ENCODE data around the gene MSGN1.

The MSGN1 gene

DNA sequence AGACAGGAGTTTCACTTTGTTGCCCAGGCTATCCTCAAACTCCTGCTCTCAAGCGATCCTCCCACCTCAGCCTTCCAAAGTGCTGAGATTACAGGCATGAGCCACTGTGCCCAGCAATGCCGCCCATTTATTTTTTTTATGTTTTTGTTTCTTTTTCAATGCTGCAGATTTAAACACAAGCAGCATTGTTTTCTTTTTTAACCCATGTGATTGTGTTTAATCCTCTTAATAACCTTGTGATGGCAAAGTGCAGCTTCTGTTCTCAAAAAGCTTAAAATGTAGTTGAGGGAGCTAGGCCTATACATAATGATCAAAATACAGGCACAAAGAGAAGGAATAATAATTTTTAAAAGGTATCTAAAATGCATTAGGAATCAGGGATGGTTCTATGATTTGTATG, 11.5 kb downstream of the MSGN1 start:
- no peak for DNase-seq (ENCODE audit: low read depth)
- H3K4me3 ChIP-seq (ENCODE audit: low read length): no peak overlapping the region
- TF ChIP-seq, protein P1, sequence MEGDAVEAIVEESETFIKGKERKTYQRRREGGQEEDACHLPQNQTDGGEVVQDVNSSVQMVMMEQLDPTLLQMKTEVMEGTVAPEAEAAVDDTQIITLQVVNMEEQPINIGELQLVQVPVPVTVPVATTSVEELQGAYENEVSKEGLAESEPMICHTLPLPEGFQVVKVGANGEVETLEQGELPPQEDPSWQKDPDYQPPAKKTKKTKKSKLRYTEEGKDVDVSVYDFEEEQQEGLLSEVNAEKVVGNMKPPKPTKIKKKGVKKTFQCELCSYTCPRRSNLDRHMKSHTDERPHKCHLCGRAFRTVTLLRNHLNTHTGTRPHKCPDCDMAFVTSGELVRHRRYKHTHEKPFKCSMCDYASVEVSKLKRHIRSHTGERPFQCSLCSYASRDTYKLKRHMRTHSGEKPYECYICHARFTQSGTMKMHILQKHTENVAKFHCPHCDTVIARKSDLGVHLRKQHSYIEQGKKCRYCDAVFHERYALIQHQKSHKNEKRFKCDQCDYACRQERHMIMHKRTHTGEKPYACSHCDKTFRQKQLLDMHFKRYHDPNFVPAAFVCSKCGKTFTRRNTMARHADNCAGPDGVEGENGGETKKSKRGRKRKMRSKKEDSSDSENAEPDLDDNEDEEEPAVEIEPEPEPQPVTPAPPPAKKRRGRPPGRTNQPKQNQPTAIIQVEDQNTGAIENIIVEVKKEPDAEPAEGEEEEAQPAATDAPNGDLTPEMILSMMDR (IDR thresholded peaks at IDR 0.05; ENCODE audit: insufficient read depth, low read depth, low read length, missing control alignments): no peak

DNA sequence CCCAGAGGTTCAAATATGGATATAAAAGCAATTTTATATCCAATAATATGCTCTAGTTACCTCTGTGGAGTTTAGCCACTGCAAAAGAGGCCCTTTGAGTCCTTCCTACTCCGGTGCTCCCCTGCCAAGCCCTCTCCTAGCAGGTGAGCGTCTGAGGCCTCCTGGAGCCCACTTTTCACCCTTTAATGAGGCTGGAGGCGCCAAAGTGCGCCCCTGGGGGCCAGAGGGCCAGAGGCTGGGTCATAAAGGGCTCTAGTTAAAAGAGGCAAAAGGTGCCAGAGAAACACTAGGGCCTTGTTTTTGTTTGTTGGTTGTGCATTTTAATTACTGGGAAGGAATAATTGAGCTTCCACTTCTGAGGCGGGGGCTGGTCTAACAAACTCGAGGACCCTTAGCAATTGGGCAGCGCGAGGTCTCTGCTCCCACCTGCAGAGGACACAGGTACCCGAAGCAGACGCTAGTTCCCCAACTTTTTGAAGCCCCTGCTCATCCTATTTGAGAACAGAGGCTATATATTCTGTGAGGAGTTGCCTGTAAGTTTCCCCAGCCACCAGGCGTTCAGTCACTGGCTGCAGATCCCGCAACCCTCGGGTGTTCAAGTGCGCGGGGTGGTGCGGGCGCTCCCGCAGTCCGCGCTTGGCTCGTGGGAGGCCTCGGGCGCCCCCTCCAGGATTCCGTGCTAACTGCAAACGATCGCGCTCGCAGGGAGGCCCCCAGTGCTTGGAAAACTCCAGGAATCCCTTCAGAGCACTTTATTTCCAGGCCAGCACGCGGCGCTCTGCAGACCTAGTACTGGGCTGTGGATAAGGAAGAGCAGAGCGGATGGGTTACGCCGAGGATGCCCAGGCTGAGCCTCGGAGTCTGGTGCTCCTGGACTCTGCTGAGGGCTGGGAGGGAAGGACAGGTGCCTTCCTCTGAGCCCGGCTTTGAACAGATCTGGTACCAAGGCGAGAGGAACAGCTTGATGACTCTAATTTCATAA, 14.1 kb downstream of the MSGN1 start:
- DNase-seq (ENCODE audit: low read depth): peak; percentile 85
- peak overlapping the region; percentile 17 for H3K4me3 ChIP-seq (ENCODE audit: low read length)
- TF ChIP-seq, protein P1 (IDR thresholded peaks at IDR 0.05; ENCODE audit: insufficient read depth, low read depth, low read length, missing control alignments): peak; percentile 84

DNA sequence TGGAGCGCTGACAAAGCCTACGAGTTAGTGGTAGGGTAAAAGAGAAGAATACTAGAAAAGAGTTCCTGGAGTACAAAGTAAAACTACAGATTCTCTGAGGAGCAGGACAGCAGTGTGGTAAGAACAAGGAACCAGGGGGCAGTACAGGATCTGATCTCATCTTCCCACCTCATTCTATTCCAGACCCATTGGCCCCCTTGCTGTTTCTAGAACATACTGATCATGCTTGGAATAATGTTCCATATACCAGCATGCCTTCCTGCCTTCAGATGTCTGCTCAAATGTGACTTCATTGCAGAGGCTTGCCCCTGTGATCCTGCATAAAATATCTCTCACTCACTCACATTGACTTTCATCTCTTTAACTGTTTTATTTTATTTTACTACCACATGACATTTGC, 19.3 kb downstream of the MSGN1 start:
- no peak overlapping the region for H3K4me3 ChIP-seq (ENCODE audit: low read length)
- DNase-seq (ENCODE audit: low read depth): no peak
- TF ChIP-seq, protein P1 (IDR thresholded peaks at IDR 0.05; ENCODE audit: insufficient read depth, low read depth, low read length, missing control alignments): no peak

DNA sequence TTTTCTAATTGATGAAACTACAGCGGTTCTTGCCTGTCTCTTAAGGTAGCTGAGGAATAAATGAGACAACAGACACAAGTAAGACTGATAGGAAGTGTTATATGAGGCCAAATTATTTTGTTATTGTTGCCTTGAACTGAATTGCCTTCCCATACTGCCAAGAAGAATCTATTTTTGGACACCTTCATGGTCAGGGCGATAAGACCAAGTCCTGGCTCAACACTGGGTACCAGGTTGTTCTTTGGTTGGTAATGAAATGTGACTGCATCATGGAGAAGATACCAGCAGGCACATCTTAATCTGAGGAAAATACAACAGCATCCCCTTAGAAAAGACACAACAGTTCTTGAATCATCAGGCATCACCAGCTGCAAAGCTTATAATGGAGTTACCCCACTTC, 23.7 kb downstream of the MSGN1 start:
- no peak for DNase-seq (ENCODE audit: low read depth)
- no peak overlapping the region for H3K4me3 ChIP-seq (ENCODE audit: low read length)
- TF ChIP-seq, protein P1 (IDR thresholded peaks at IDR 0.05; ENCODE audit: insufficient read depth, low read depth, low read length, missing control alignments): no peak

DNA sequence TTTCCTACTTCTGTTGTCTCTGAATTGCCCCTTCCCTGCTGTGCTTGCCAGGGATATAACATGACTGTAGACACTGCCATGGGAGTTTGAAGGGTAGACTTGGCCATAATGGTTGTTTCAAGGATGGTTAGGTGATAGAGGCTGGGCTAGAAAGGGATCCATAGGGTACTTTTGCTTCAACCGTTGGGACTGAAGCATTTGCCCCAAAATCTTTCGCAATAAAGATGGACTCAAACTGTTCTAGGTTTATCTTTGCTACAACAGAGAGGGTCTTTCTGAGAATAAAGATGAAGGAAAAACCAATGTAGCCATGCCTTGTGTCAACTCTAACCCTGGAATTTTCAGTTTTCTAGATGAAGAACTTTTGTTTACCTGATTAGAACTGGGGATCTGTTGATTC, 27.2 kb downstream of the MSGN1 start:
- TF ChIP-seq, protein P1 (IDR thresholded peaks at IDR 0.05; ENCODE audit: insufficient read depth, low read depth, low read length, missing control alignments): no peak
- DNase-seq (ENCODE audit: low read depth): no peak
- no peak overlapping the region for H3K4me3 ChIP-seq (ENCODE audit: low read length)

DNA sequence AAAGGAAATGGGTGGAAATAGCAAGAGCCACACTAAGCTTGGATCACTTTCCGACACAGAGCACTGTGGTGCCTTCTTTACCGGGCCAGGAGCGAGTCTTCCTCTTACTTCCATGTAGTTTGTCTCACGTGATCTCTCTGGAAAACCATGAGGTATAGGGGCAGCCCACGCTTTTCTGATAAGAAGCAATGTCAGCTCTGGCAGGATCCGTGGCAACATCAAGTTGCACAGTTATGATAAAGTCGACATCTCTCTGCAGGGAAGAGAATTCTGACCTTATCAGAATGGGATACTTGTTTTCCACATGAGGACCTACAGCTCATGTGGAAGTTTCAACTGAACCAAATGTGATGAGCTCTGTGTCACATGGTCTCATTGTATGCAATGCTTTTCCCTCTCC, 29.5 kb downstream of the MSGN1 start:
- TF ChIP-seq, protein P1 (IDR thresholded peaks at IDR 0.05; ENCODE audit: insufficient read depth, low read depth, low read length, missing control alignments): no peak
- no peak overlapping the region for H3K4me3 ChIP-seq (ENCODE audit: low read length)
- DNase-seq (ENCODE audit: low read depth): no peak

Measured in epithelial cell of esophagus (primary cell).